MCF 10A (cell line): ENCODE measurements around the gene INTS7. TPM values are rescaled to one million over a fixed set of nuclear protein-coding genes. Genes with fewer than 3 reads are reported as not detected.

Experiments used
- BruUV-seq: library from RNA; stranded (reverse); fragments of 400-500 nt; replicated peaks from 2 replicates; lab custom pipeline; 2021; lab: Mats Ljungman, UMichigan
- CTCF ChIA-PET: fragments of 300-600 bp; sonication (Branson Sonifier 250); formaldehyde crosslinking; extraction: SDS; loops from one replicate; lab custom pipeline; 2021; ENCODE audit warnings: antibody characterized with exemption, inconsistent platforms; lab: Yijun Ruan, JAX
- POLR2A ChIA-PET: fragments of 300-600, 350-650 bp; sonication (Branson Sonifier 250); formaldehyde crosslinking; extraction: SDS; loops from one replicate; lab custom pipeline; 2020; ENCODE audit warnings: antibody characterized with exemption, inconsistent platforms; lab: Yijun Ruan, JAX
- DNase-seq: peaks from one replicate; pipeline ENCODE4 v3.0.0-alpha.2; 2018; ENCODE audit not compliant: unreplicated experiment
- H3K27ac Mint-ChIP-seq: one replicate; pipeline ENCODE4 v1.8.0; 2022; ENCODE audit warnings: mild to moderate bottlenecking, low read depth, mixed read lengths; ENCODE audit not compliant: unreplicated experiment
- H3K27me3 Mint-ChIP-seq: one replicate; pipeline ENCODE4 v1.8.0; 2022; ENCODE audit warnings: mixed read lengths; ENCODE audit not compliant: insufficient read depth, unreplicated experiment
- H3K36me3 Mint-ChIP-seq: one replicate; pipeline ENCODE4 v1.8.0; 2022; ENCODE audit warnings: mild to moderate bottlenecking, moderate library complexity, mixed read lengths; ENCODE audit not compliant: insufficient read depth, unreplicated experiment
- H3K4me1 Mint-ChIP-seq: one replicate; pipeline ENCODE4 v1.8.0; 2022; ENCODE audit warnings: mixed read lengths; ENCODE audit not compliant: insufficient read depth, unreplicated experiment
- H3K4me3 Mint-ChIP-seq: one replicate; pipeline ENCODE4 v1.8.0; 2022; ENCODE audit warnings: mild to moderate bottlenecking, moderate library complexity, mixed read lengths; ENCODE audit not compliant: unreplicated experiment
- H3K9me3 Mint-ChIP-seq: one replicate; pipeline ENCODE4 v1.8.0; 2022; ENCODE audit warnings: mixed read lengths; ENCODE audit not compliant: unreplicated experiment
- intact Hi-C: fragments of 100-400 bp; cut with micrococcal nuclease; formaldehyde crosslinking; loops from 2 replicates; pipeline ENCODE4 v1.14.1; 2022
- total RNA-seq: library from RNA; stranded (reverse); gene quantifications from 2 replicates; pipeline ENCODE4 v1.2.3, GENCODE V29; 2022
- TF ChIP-seq, protein P1 (sequence below): fragments of 200-600 bp; IDR thresholded peaks from one replicate; pipeline ENCODE4 v1.8.0; 2022; ENCODE audit warnings: antibody characterized with exemption, mild to moderate bottlenecking; ENCODE audit not compliant: unreplicated experiment

INTS7 gene
- total RNA-seq, 1 experiment from 2014 or later: 62.3 TPM

GRCh38 chr1:211910913-211911485, 124.4 kb downstream of the INTS7 start:
- Mint-ChIP-seq H3K27ac (no peak overlapping the region), H3K4me1 (peaks cover 7% of the 10 kb centered on the region), H3K9me3 (no peaks in the 10 kb centered on the region), H3K27me3 (peaks cover 15% of the 10 kb centered on the region), H3K36me3 (no peaks in the 10 kb centered on the region), H3K4me3 (no peak overlapping the region)
- TF ChIP-seq, protein P1, sequence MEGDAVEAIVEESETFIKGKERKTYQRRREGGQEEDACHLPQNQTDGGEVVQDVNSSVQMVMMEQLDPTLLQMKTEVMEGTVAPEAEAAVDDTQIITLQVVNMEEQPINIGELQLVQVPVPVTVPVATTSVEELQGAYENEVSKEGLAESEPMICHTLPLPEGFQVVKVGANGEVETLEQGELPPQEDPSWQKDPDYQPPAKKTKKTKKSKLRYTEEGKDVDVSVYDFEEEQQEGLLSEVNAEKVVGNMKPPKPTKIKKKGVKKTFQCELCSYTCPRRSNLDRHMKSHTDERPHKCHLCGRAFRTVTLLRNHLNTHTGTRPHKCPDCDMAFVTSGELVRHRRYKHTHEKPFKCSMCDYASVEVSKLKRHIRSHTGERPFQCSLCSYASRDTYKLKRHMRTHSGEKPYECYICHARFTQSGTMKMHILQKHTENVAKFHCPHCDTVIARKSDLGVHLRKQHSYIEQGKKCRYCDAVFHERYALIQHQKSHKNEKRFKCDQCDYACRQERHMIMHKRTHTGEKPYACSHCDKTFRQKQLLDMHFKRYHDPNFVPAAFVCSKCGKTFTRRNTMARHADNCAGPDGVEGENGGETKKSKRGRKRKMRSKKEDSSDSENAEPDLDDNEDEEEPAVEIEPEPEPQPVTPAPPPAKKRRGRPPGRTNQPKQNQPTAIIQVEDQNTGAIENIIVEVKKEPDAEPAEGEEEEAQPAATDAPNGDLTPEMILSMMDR: no peak
- intact Hi-C loops: no loop called here
- BruUV-seq: no TSS peak
- ChIA-PET POLR2A (interaction anchor here (0.5 to 2.4 kb wide), 4 partner anchors 14 to 1582 kb away, joined by 3 to 8 read pairs (median 4); partner anchors contain the start of gene HHAT), CTCF (interaction anchor here (0.6 to 2.5 kb wide), 9 partner anchors 9 to 1542 kb away, joined by 3 to 10 read pairs (median 4); no protein-coding TSS in a partner anchor)
- no peak for DNase-seq

DNA sequence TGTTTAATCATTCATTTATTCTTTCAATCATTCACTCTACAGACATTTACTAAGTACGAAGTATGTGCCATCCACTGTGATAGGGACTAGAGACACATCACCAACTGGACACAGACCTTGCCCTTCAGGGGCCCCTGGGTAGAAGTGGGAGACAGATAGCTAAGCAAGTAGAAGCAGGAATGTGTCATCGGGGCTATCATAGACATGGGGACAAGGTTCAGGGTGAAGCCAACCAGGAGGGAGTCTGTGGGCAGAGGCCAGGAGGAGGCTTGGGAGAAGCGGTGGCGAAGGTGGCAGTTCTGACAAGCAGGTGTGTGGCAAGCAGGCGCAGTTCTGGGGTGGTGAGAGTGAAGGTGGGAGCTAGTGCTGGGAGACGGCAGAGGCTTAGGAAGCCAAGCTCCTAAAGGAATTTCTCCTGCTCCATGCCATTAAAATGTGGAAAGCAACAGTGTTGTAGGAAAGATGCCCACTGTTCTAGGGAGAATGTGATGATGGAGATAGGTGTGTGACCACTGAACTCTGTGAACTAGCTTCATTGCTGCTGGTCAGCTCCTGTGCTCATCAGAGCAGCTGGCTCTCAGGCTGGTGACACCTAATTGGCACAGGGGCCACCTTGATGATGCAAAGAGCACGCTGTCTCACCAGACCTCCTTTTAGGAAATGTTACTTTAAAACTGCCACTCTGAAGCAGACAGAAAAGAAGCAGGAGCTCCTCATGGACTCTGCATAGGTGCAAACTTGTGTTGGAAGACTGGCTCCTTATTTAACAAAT, 125.1 kb downstream of the INTS7 start:
- intact Hi-C loops: no loop called here
- CTCF ChIA-PET: interaction anchor here (0.6 to 2.5 kb wide), 10 partner anchors 9 to 688 kb away, joined by 3 to 10 read pairs (median 4); no protein-coding TSS in a partner anchor
- Mint-ChIP-seq H3K27me3 (peaks cover 15% of the 10 kb centered on the region), H3K36me3 (no peaks in the 10 kb centered on the region), H3K9me3 (no peaks in the 10 kb centered on the region), H3K4me3 (no peak overlapping the region), H3K27ac (no peak overlapping the region), H3K4me1 (peaks cover 7% of the 10 kb centered on the region)
- no peak for DNase-seq
- POLR2A ChIA-PET: interaction anchor here (0.9 to 2.4 kb wide), 2 partner anchors 14 to 18 kb away, joined by 3 to 8 read pairs; no protein-coding TSS in a partner anchor
- TF ChIP-seq, protein P1: no peak
- no TSS peak for BruUV-seq

- Mint-ChIP-seq H3K4me1 (peaks cover 7% of the 10 kb centered on the region), H3K36me3 (no peaks in the 10 kb centered on the region), H3K27ac (no peak overlapping the region), H3K9me3 (no peaks in the 10 kb centered on the region), H3K4me3 (no peak overlapping the region), H3K27me3 (peaks cover 15% of the 10 kb centered on the region)
- ChIA-PET POLR2A (interaction anchor here (0.6 kb wide), 1 partner anchor 84 kb away, joined by 4 read pairs; no protein-coding TSS in a partner anchor), CTCF (interaction anchor here (0.5 to 2.5 kb wide), 7 partner anchors 8 to 872 kb away, joined by 3 to 10 read pairs (median 5); no protein-coding TSS in a partner anchor)
- intact Hi-C loops: no loop called here
- TF ChIP-seq, protein P1: no peak
- DNase-seq: no peak
- BruUV-seq: no TSS peak
Measured at GRCh38 chr1:211909395-211909794, 126.0 kb downstream of the INTS7 start.

- intact Hi-C loops: no loop called here
- TF ChIP-seq, protein P1: no peak
- DNase-seq: no peak
- CTCF ChIA-PET: interaction anchor here (0.5 to 2.5 kb wide), 5 partner anchors 8 to 872 kb away, joined by 3 to 10 read pairs (median 4); no protein-coding TSS in a partner anchor
- POLR2A ChIA-PET: interaction anchor here (0.6 kb wide), 2 partner anchors 21 to 83 kb away, joined by 3 to 4 read pairs; no protein-coding TSS in a partner anchor
- Mint-ChIP-seq H3K27me3 (peaks cover 15% of the 10 kb centered on the region), H3K27ac (no peak overlapping the region), H3K36me3 (no peaks in the 10 kb centered on the region), H3K4me3 (no peak overlapping the region), H3K9me3 (no peaks in the 10 kb centered on the region), H3K4me1 (peaks cover 7% of the 10 kb centered on the region)
- no TSS peak for BruUV-seq
Measured at GRCh38 chr1:211908951-211909350, 126.4 kb downstream of the INTS7 start.
